Activated naive CD8-positive, alpha-beta T cell treated with anti-CD3 and anti-CD28 coated beads for 36 hours (primary cell): ENCODE data around the gene B4GALT4. TPM values are rescaled to one million over a fixed set of nuclear protein-coding genes. Genes with fewer than 3 reads are reported as not detected.
"Not testable (repeated sequence)": the region's sequence is repeated elsewhere in the genome, so short reads cannot be mapped to it uniquely, and the experiment has no call there.

Experiments used
- DNase-seq: peaks from one replicate; pipeline ENCODE4 v3.0.0; 2021
- H3K27ac Mint-ChIP-seq: one replicate; pipeline ENCODE4 v1.8.0; 2022; ENCODE audit warnings: mild to moderate bottlenecking, moderate library complexity, mixed read lengths
- H3K27me3 Mint-ChIP-seq: one replicate; pipeline ENCODE4 v1.8.0; 2022; ENCODE audit warnings: mild to moderate bottlenecking, mixed read lengths
- H3K36me3 Mint-ChIP-seq: one replicate; pipeline ENCODE4 v1.8.0; 2021; ENCODE audit warnings: mild to moderate bottlenecking, mixed read lengths
- H3K4me1 Mint-ChIP-seq: one replicate; pipeline ENCODE4 v1.8.0; 2021; ENCODE audit warnings: mixed read lengths
- H3K4me3 Mint-ChIP-seq: one replicate; pipeline ENCODE4 v1.8.0; 2022; ENCODE audit warnings: mild to moderate bottlenecking, moderate library complexity, mixed read lengths
- H3K9me3 Mint-ChIP-seq: one replicate; pipeline ENCODE4 v1.8.0; 2022; ENCODE audit warnings: mixed read lengths
- total RNA-seq, 2 experiments: library from RNA; stranded (reverse); gene quantifications; one replicate each; pipeline ENCODE4 v1.2.3, GENCODE V29; 2021

B4GALT4 gene
- total RNA-seq, 2 experiments from 2014 or later: 14.2 to 14.4 TPM

- H3K27me3 Mint-ChIP-seq: no peaks in the 10 kb centered on the region
- no peaks in the 10 kb centered on the region for H3K4me1 Mint-ChIP-seq
- no peaks in the 10 kb centered on the region for H3K36me3 Mint-ChIP-seq
- no peak overlapping the region for H3K4me3 Mint-ChIP-seq
- H3K27ac Mint-ChIP-seq: no peak overlapping the region
- no peaks in the 10 kb centered on the region for H3K9me3 Mint-ChIP-seq
- no peak for DNase-seq
Observed at GRCh38 chr3:119194237-119195150, 46.2 kb downstream of the B4GALT4 start.

- H3K4me3 Mint-ChIP-seq: no peak overlapping the region
- H3K9me3 Mint-ChIP-seq: no peaks in the 10 kb centered on the region
- DNase-seq: no peak
- H3K4me1 Mint-ChIP-seq: no peaks in the 10 kb centered on the region
- no peaks in the 10 kb centered on the region for H3K36me3 Mint-ChIP-seq
- H3K27ac Mint-ChIP-seq: no peak overlapping the region
- no peaks in the 10 kb centered on the region for H3K27me3 Mint-ChIP-seq
Observed at GRCh38 chr3:119191800-119192199, 48.9 kb downstream of the B4GALT4 start.

- Mint-ChIP-seq H3K4me3 (no peak overlapping the region), H3K27me3 (no peaks in the 10 kb centered on the region), H3K36me3 (no peaks in the 10 kb centered on the region), H3K9me3 (no peaks in the 10 kb centered on the region), H3K4me1 (no peaks in the 10 kb centered on the region), H3K27ac (no peak overlapping the region)
- no peak for DNase-seq
Observed at GRCh38 chr3:119187266-119187665, 53.4 kb downstream of the B4GALT4 start.

GRCh38 chr3:119184796-119185570 lies 55.7 kb downstream of the B4GALT4 start:
- peaks cover 4% of the 10 kb centered on the region for H3K27me3 Mint-ChIP-seq
- no peaks in the 10 kb centered on the region for H3K4me1 Mint-ChIP-seq
- H3K36me3 Mint-ChIP-seq: no peaks in the 10 kb centered on the region
- DNase-seq: no peak
- no peak overlapping the region for H3K4me3 Mint-ChIP-seq
- H3K27ac Mint-ChIP-seq: no peak overlapping the region
- H3K9me3 Mint-ChIP-seq: no peaks in the 10 kb centered on the region

- DNase-seq: no peak
- no peaks in the 10 kb centered on the region for H3K36me3 Mint-ChIP-seq
- no peak overlapping the region for H3K27ac Mint-ChIP-seq
- peaks cover 5% of the 10 kb centered on the region for H3K27me3 Mint-ChIP-seq
- no peaks in the 10 kb centered on the region for H3K9me3 Mint-ChIP-seq
- H3K4me1 Mint-ChIP-seq: no peaks in the 10 kb centered on the region
- no peak overlapping the region for H3K4me3 Mint-ChIP-seq
Observed at GRCh38 chr3:119184111-119184510, 56.6 kb downstream of the B4GALT4 start.

- Mint-ChIP-seq H3K27ac (no peak overlapping the region), H3K4me3 (no peak overlapping the region), H3K36me3 (no peaks in the 10 kb centered on the region), H3K27me3 (peaks cover 19% of the 10 kb centered on the region), H3K9me3 (no peaks in the 10 kb centered on the region), H3K4me1 (no peaks in the 10 kb centered on the region)
- no peak for DNase-seq
Observed at GRCh38 chr3:119181765-119182164, 58.9 kb downstream of the B4GALT4 start.

GRCh38 chr3:119177321-119177720 lies 63.4 kb downstream of the B4GALT4 start:
- H3K36me3 Mint-ChIP-seq: no peaks in the 10 kb centered on the region

GRCh38 chr3:119176778-119177177 lies 63.9 kb downstream of the B4GALT4 start:
- Mint-ChIP-seq H3K27ac (no peak overlapping the region), H3K4me1 (no peaks in the 10 kb centered on the region), H3K9me3 (no peaks in the 10 kb centered on the region), H3K4me3 (no peak overlapping the region), H3K36me3 (no peaks in the 10 kb centered on the region), H3K27me3 (peaks cover 32% of the 10 kb centered on the region)
- no peak for DNase-seq

More at GRCh38 chr3:119177321-119177720, 63.4 kb downstream of the B4GALT4 start:
- H3K4me1 Mint-ChIP-seq: no peaks in the 10 kb centered on the region
- DNase-seq: no peak
- no peaks in the 10 kb centered on the region for H3K9me3 Mint-ChIP-seq
- H3K4me3 Mint-ChIP-seq: no peak overlapping the region
- H3K27ac Mint-ChIP-seq: no peak overlapping the region
- peaks cover 32% of the 10 kb centered on the region for H3K27me3 Mint-ChIP-seq

- H3K27ac Mint-ChIP-seq: no peak overlapping the region
- H3K9me3 Mint-ChIP-seq: no peaks in the 10 kb centered on the region
- no peak for DNase-seq
- no peaks in the 10 kb centered on the region for H3K4me1 Mint-ChIP-seq
- H3K4me3 Mint-ChIP-seq: no peak overlapping the region
- H3K27me3 Mint-ChIP-seq: peaks cover 32% of the 10 kb centered on the region
- H3K36me3 Mint-ChIP-seq: no peaks in the 10 kb centered on the region
Observed at GRCh38 chr3:119175872-119176756, 64.6 kb downstream of the B4GALT4 start.

- Mint-ChIP-seq H3K27ac (no peak within 1 kb of the TSS), H3K4me3 (no peak within 1 kb of the TSS), H3K27me3 (peaks cover 23% of the 10 kb centered on the region), H3K4me1 (no peaks in the 10 kb centered on the region), H3K9me3 (no peaks in the 10 kb centered on the region), H3K36me3 (no peaks in the 10 kb centered on the region)
- no peak for DNase-seq
Observed at GRCh38 chr3:119173325-119173724, 67.4 kb downstream of the B4GALT4 start, which contains the start of gene UPK1B. TSS of gene UPK1B (plus strand) at chr3:119173598. CDS start at chr3:119186742, 13,144 bp downstream.

- DNase-seq: no peak
- H3K9me3 Mint-ChIP-seq: no peaks in the 10 kb centered on the region
- no peaks in the 10 kb centered on the region for H3K4me1 Mint-ChIP-seq
- H3K27ac Mint-ChIP-seq: no peak overlapping the region
- no peaks in the 10 kb centered on the region for H3K36me3 Mint-ChIP-seq
- H3K4me3 Mint-ChIP-seq: no peak overlapping the region
- peaks cover 9% of the 10 kb centered on the region for H3K27me3 Mint-ChIP-seq
Observed at GRCh38 chr3:119170821-119171220, 69.9 kb downstream of the B4GALT4 start.

- H3K4me3 Mint-ChIP-seq, H3K9me3 Mint-ChIP-seq, H3K4me1 Mint-ChIP-seq, H3K36me3 Mint-ChIP-seq, DNase-seq, H3K27ac Mint-ChIP-seq: not testable (repeated sequence)
- peaks cover 38% of the 10 kb centered on the region for H3K27me3 Mint-ChIP-seq
Observed at GRCh38 chr3:119164745-119165144, 75.9 kb downstream of the B4GALT4 start.
